Endothelial cell of umbilical vein (primary cell): ENCODE measurements around the gene REL. TPM values are rescaled to one million over a fixed set of nuclear protein-coding genes. Genes with fewer than 3 reads are reported as not detected.

Source experiments
- BruUV-seq: library from RNA; stranded (reverse); fragments of 400-500 nt; replicated peaks from 2 replicates; lab custom pipeline; 2021; lab: Mats Ljungman, UMichigan
- CTCF ChIA-PET: fragments of 300-600, 350-600 bp; sonication (Branson Sonifier 250); formaldehyde crosslinking; loops from one replicate; lab custom pipeline; 2021; ENCODE audit warnings: antibody characterized with exemption, inconsistent platforms; lab: Charles Lee
- POLR2A ChIA-PET: fragments of 300-600, 350-600 bp; sonication (Branson Sonifier 250); formaldehyde crosslinking; loops from one replicate; lab custom pipeline; 2021; ENCODE audit warnings: antibody characterized with exemption, inconsistent platforms; lab: Charles Lee
- DNase-seq: peaks from one replicate; pipeline ENCODE4 v3.0.0-alpha.2; 2011; ENCODE audit warnings: low read depth, low spot score
- FAIRE-seq: peaks from 2 replicates; lab custom pipeline; 2011; peaks lifted over from hg19 to GRCh38; lab: Jason Lieb, UNC
- H2AFZ ChIP-seq: 2 replicates; pipeline ENCODE4 v1.6.0; 2012; ENCODE audit warnings: low read depth, low read length, control low read depth, inconsistent platforms
- H3K27ac ChIP-seq: 2 replicates; pipeline ENCODE4 v1.5.1; 2011; ENCODE audit warnings: low read depth, mild to moderate bottlenecking, control low read depth, low read length, moderate library complexity; ENCODE audit not compliant: insufficient read depth
- H3K27me3 ChIP-seq, 2 experiments: 2 replicates each; pipeline versions ENCODE4 v1.6.0 to v1.6.1; 2011; ENCODE audit warnings: low read length in 2 of 2, mixed read lengths in 1 of 2; ENCODE audit not compliant: control insufficient read depth in 2 of 2, insufficient read depth in 2 of 2
- H3K36me3 ChIP-seq, 2 experiments: 2 replicates in 1 of 2; 3 replicates in 1 of 2; pipeline ENCODE4 v1.5.1; 2011; ENCODE audit warnings: low read length in 2 of 2, mild to moderate bottlenecking in 1 of 2, moderate library complexity in 1 of 2; ENCODE audit not compliant: control insufficient read depth in 2 of 2, insufficient read depth in 2 of 2; ENCODE audit errors: extremely low read depth in 1 of 2
- H3K4me1 ChIP-seq: 3 replicates; pipeline ENCODE4 v1.5.1; 2011; ENCODE audit warnings: mild to moderate bottlenecking, low read length; ENCODE audit not compliant: control insufficient read depth, insufficient read depth; ENCODE audit errors: extremely low read depth
- H3K4me2 ChIP-seq: 2 replicates; pipeline ENCODE4 v1.6.1; 2011; ENCODE audit warnings: low read length, control low read depth, mixed read lengths; ENCODE audit not compliant: insufficient read depth
- H3K4me3 ChIP-seq, 3 experiments: fragments of 200-600 bp in 1 of 3; sonication (generic), shearing (Covaris generic) in 1 of 3; replicated peaks in 1 of 3; 2 replicates each; pipeline ENCODE4 v1.5.1; 2011 to 2016; ENCODE audit warnings: control low read depth in 3 of 3, low read length in 3 of 3, mild to moderate bottlenecking in 2 of 3, inconsistent platforms in 1 of 3, low read depth in 1 of 3, moderate library complexity in 1 of 3; ENCODE audit not compliant: insufficient read depth in 1 of 3
- H3K79me2 ChIP-seq: 2 replicates; pipeline ENCODE4 v1.6.0; 2012; ENCODE audit warnings: low read length, inconsistent platforms; ENCODE audit not compliant: control insufficient read depth, insufficient read depth
- H3K9ac ChIP-seq: replicated peaks from 2 replicates; pipeline ENCODE3; 2011; ENCODE audit warnings: low read length, control low read depth; ENCODE audit not compliant: insufficient read depth; ENCODE audit errors: extremely low read depth
- H3K9me1 ChIP-seq: replicated peaks from 3 replicates; pipeline ENCODE4 v1.6.0; 2011; ENCODE audit warnings: mild to moderate bottlenecking, low read length; ENCODE audit not compliant: control insufficient read depth, insufficient read depth; ENCODE audit errors: extremely low read depth
- H3K9me3 ChIP-seq: replicated peaks from 2 replicates; pipeline ENCODE4 v1.5.1; 2012; ENCODE audit warnings: low read length, inconsistent platforms; ENCODE audit not compliant: control insufficient read depth, insufficient read depth
- H4K20me1 ChIP-seq: replicated peaks from 2 replicates; pipeline ENCODE3; 2011; ENCODE audit warnings: mild to moderate bottlenecking, low read length; ENCODE audit not compliant: control insufficient read depth, insufficient read depth; ENCODE audit errors: extremely low read depth
- EZH2 ChIP-seq: IDR thresholded peaks from 2 replicates; pipeline ENCODE4 v1.6.1; 2012; ENCODE audit warnings: borderline replicate concordance, low read depth, mild to moderate bottlenecking, moderate library complexity, low read length, inconsistent platforms; ENCODE audit not compliant: severe bottlenecking
- FOS ChIP-seq: IDR thresholded peaks from 2 replicates; pipeline ENCODE4 v1.6.1; 2011; ENCODE audit warnings: mild to moderate bottlenecking, low read length, moderate library complexity, borderline replicate concordance; ENCODE audit not compliant: insufficient read depth
- GATA2 ChIP-seq: IDR thresholded peaks from 2 replicates; pipeline ENCODE4 v1.7.0; 2011; ENCODE audit warnings: low read depth, mild to moderate bottlenecking, moderate library complexity, mixed read lengths, low read length; ENCODE audit not compliant: insufficient read length, insufficient read depth
- JUN ChIP-seq: IDR thresholded peaks from 2 replicates; pipeline ENCODE4 v1.6.1; 2011; ENCODE audit warnings: borderline replicate concordance, low read depth; ENCODE audit not compliant: insufficient read length, insufficient read depth
- MYC ChIP-seq: IDR thresholded peaks from one replicate; pipeline ENCODE4 v1.6.1; 2011; ENCODE audit warnings: mild to moderate bottlenecking, low read depth, low read length
- POLR2A ChIP-seq: IDR thresholded peaks from 2 replicates; pipeline ENCODE4 v1.6.1; 2012; ENCODE audit warnings: low read depth, mild to moderate bottlenecking, control low read depth, low read length
- POLR2AphosphoS5 ChIP-seq: IDR thresholded peaks from 2 replicates; pipeline ENCODE4 v1.6.1; 2012; ENCODE audit warnings: low read depth, mild to moderate bottlenecking, control low read depth, low read length, moderate library complexity; ENCODE audit not compliant: insufficient read depth
- dilution Hi-C: fragments of 300-500 bp; cut with MboI; formaldehyde crosslinking; loops from one replicate; pipeline ENCODE4 v1.15.0; 2019; ENCODE audit warnings: low sequenced_read_pairs; ENCODE audit not compliant: extremely low pct_ligation_motif_present
- intact Hi-C: fragments of 100-400 bp; cut with micrococcal nuclease; formaldehyde crosslinking; loops from one replicate; pipeline ENCODE4 v1.10.0; 2022
- polyA plus RNA-seq, 4 experiments: library from polyadenylated mRNA; depleted of rRNA in 3 of 4; stranded (reverse) in 3 of 4; unstranded in 1 of 4; fragments of >200 nt; gene quantifications; 2 replicates each; pipeline versions ENCODE4 v1.2.1 to v1.2.3, GENCODE V29; 2011 to 2012; ENCODE audit warnings: missing spikeins in 1 of 4
- total RNA-seq: library from RNA; stranded (reverse); gene quantifications from 2 replicates; pipeline ENCODE4 v1.2.3, GENCODE V29; 2021
- TF ChIP-seq, protein P1 (sequence below): IDR thresholded peaks from 2 replicates; pipeline ENCODE4 v1.6.1; 2011; ENCODE audit not compliant: insufficient read depth, insufficient read length
- TF ChIP-seq, protein P2 (sequence below), 2 donors: IDR thresholded peaks; 1 replicate in 1 of 2; 2 replicates in 1 of 2; pipeline ENCODE4 v1.5.1; 2011; ENCODE audit warnings: low read length in 2 of 2, mild to moderate bottlenecking in 2 of 2, moderate library complexity in 2 of 2, control low read depth in 1 of 2, inconsistent platforms in 1 of 2, low read depth in 1 of 2; ENCODE audit not compliant: insufficient read depth in 1 of 2; ENCODE audit errors: extremely low read depth in 1 of 2

Gene REL
- total and polyA plus RNA-seq, 2 donors (not counting 3 experiments of a cell fraction or from before 2014, with no cell fraction given), result 3.5 to 12.8 TPM

GRCh38 chr2:60936757-60937156 is 55.4 kb downstream of the REL start:
- no peak overlapping the region for H3K4me3 ChIP-seq
- DNase-seq (no peak), FAIRE-seq (no peak)
- H3K9ac ChIP-seq, result no peak overlapping the region
- H3K36me3 ChIP-seq, result no peaks in the 10 kb centered on the region
- H3K9me3 ChIP-seq, result no peaks in the 10 kb centered on the region
- H3K27me3 ChIP-seq, result no peaks in the 10 kb centered on the region
- H3K79me2 ChIP-seq, result no peaks in the 10 kb centered on the region
- dilution Hi-C loops (no loop called here), intact Hi-C loops (no loop called here)
- H2AFZ ChIP-seq, result no peak overlapping the region
- ChIA-PET CTCF (no interaction called here), POLR2A (no interaction called here)
- no peaks in the 10 kb centered on the region for H3K9me1 ChIP-seq
- BruUV-seq, result no TSS peak
- no peaks in the 10 kb centered on the region for H4K20me1 ChIP-seq
- H3K4me2 ChIP-seq, result no peak overlapping the region
- H3K4me1 ChIP-seq, result no peaks in the 10 kb centered on the region
- no peak overlapping the region for H3K27ac ChIP-seq
- TF ChIP-seq JUN (no peak), MYC (no peak), GATA2 (no peak), POLR2A (no peak), POLR2AphosphoS5 (no peak), EZH2 (no peak)
- TF ChIP-seq, protein P1, sequence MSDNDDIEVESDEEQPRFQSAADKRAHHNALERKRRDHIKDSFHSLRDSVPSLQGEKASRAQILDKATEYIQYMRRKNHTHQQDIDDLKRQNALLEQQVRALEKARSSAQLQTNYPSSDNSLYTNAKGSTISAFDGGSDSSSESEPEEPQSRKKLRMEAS, result no peak

DNA sequence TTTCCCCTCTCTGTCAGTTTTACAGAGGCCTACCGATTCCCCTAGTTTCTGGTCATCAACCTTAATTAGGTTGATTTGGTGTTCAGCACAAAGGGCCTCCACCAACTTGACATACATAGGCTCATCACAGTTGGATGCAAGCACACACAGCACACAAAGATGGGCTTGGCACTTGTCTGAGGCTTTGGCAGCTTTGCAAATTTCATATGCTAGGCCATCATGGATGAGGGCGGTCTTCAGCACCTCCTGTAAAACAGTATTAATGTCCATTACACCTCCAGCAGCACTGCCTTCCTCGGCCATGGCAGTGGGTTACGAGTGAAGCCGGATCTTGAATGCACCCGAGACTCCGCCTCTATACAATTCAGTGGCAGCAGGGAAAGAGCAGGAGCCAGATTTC is 56.9 kb downstream of the REL start:
- Histone ChIP-seq H3K27ac (no peak overlapping the region), H3K9ac (no peak overlapping the region), H2AFZ (no peak overlapping the region), H3K4me2 (no peak overlapping the region), H3K79me2 (no peaks in the 10 kb centered on the region), H3K9me3 (no peaks in the 10 kb centered on the region), H3K4me1 (no peaks in the 10 kb centered on the region), H3K9me1 (no peaks in the 10 kb centered on the region), H4K20me1 (no peaks in the 10 kb centered on the region), H3K36me3 (no peaks in the 10 kb centered on the region), H3K27me3 (no peaks in the 10 kb centered on the region), H3K4me3 (no peak overlapping the region)
- CTCF ChIA-PET, result no interaction called here
- dilution Hi-C loops (no loop called here), intact Hi-C loops (no loop called here)
- BruUV-seq, result no TSS peak
- DNase-seq (no peak), FAIRE-seq (no peak)
- POLR2A ChIA-PET, result no interaction called here
- no peak for TF ChIP-seq POLR2AphosphoS5
- TF ChIP-seq, protein P2, sequence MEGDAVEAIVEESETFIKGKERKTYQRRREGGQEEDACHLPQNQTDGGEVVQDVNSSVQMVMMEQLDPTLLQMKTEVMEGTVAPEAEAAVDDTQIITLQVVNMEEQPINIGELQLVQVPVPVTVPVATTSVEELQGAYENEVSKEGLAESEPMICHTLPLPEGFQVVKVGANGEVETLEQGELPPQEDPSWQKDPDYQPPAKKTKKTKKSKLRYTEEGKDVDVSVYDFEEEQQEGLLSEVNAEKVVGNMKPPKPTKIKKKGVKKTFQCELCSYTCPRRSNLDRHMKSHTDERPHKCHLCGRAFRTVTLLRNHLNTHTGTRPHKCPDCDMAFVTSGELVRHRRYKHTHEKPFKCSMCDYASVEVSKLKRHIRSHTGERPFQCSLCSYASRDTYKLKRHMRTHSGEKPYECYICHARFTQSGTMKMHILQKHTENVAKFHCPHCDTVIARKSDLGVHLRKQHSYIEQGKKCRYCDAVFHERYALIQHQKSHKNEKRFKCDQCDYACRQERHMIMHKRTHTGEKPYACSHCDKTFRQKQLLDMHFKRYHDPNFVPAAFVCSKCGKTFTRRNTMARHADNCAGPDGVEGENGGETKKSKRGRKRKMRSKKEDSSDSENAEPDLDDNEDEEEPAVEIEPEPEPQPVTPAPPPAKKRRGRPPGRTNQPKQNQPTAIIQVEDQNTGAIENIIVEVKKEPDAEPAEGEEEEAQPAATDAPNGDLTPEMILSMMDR (IDR thresholded peaks at IDR 0.05; ENCODE audit: extremely low read depth in 1 of 2, insufficient read depth in 1 of 2, low read depth in 1 of 2, low read length in 2 of 2), result no peak
- TF ChIP-seq MYC, result no peak
- TF ChIP-seq GATA2, result no peak
- no peak for TF ChIP-seq EZH2
- TF ChIP-seq, protein P1, result no peak
- no peak for TF ChIP-seq POLR2A
- no peak for TF ChIP-seq JUN
- TF ChIP-seq FOS, result no peak
